ENCODE data around the gene ADCY5. TPM values are rescaled to one million over a fixed set of nuclear protein-coding genes. Genes with fewer than 3 reads are reported as not detected.

Gene ADCY5
- total and polyA plus RNA-seq, 2 donors (not counting 1 experiment from before 2014, with no cell fraction given), result not detected

DNA sequence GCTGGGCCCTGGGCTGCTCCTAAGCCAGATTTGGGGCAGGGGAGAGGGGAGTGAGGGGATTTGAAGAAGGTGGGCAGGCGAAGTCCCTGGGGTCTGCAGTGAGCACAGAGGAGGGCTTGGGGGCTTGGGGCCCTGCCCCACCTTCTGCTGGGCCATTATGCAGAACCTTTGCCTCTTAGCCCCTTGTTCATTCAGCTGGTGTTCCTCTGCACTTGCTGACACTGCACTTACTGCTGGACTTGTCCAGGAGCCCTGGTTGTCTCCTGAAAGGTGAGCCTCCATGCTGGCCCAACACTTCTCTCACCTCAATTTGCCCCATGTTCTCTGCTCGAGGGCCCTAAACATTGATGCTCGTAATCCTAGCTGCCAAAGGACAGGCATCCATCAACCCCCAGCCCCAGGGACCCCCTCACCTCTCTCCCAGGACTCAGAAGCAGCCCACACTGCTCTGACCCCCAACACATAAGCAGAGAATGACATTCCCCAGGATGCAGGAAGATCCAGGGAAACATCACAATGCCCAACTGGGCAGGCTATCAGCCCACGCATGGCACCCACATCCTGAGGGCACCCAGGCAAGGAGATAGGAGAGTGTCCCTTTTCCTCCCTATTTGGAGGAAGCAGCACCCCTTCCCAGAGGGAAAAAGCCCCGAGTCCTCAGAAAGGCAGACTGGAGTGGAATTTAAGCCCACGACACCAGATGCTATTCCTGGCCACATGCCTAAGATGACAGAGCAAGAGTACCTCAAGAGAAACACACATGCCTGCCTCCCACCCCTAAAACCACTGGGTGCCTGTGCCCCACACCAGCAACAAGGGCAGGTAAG lies 76.8 kb downstream of the ADCY5 start:
- POLR2A ChIA-PET, result no interaction called here

DNA sequence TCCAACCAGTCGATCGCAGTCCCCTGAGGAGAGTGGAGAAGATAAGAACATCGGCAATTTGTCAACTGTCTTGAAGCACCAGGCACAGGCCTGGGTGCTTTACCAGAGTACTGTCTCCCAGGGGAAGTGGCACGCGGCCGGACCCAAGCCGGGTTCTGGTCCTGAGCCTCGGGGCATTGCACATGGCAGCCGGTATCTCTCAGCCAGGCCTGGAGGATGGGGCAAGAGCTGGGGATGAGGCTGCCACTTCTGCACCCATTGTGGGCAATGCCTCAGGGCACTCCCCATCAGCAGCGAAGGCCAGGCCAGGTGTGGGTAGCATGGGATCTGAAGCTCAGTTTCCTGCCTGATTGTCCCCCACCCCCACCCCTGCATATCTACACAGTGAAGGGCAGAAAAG lies 77.5 kb downstream of the ADCY5 start:
- H3K9me3 ChIP-seq (ENCODE audit: control extremely low read depth in 1 of 3, control insufficient read depth in 2 of 3, insufficient read depth in 1 of 3, low read length in 2 of 3), result peaks cover 0 to 16% (median 0%) of the 10 kb centered on the region in 3 donors
- ChIA-PET CTCF (no interaction called here), POLR2A (no interaction called here)
- no peak overlapping the region for H3K4me3 ChIP-seq (ENCODE audit: control extremely low read depth in 1 of 5, extremely low read depth in 1 of 5, insufficient read depth in 1 of 5, low read depth in 2 of 5, low read length in 4 of 5)
- no peak overlapping the region for H3K4me3 Mint-ChIP-seq
- H3K27me3 Mint-ChIP-seq, result peaks cover 20% of the 10 kb centered on the region
- H3K27ac Mint-ChIP-seq, result no peak overlapping the region
- no peak for TF ChIP-seq EZH2 (IDR thresholded peaks at IDR 0.05; ENCODE audit: borderline replicate concordance, insufficient read depth, low read depth, low read length, poor library complexity, severe bottlenecking)
- TF ChIP-seq, protein P1, sequence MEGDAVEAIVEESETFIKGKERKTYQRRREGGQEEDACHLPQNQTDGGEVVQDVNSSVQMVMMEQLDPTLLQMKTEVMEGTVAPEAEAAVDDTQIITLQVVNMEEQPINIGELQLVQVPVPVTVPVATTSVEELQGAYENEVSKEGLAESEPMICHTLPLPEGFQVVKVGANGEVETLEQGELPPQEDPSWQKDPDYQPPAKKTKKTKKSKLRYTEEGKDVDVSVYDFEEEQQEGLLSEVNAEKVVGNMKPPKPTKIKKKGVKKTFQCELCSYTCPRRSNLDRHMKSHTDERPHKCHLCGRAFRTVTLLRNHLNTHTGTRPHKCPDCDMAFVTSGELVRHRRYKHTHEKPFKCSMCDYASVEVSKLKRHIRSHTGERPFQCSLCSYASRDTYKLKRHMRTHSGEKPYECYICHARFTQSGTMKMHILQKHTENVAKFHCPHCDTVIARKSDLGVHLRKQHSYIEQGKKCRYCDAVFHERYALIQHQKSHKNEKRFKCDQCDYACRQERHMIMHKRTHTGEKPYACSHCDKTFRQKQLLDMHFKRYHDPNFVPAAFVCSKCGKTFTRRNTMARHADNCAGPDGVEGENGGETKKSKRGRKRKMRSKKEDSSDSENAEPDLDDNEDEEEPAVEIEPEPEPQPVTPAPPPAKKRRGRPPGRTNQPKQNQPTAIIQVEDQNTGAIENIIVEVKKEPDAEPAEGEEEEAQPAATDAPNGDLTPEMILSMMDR (IDR thresholded peaks at IDR 0.05), result no peak
- H4K20me1 ChIP-seq (ENCODE audit: control insufficient read depth, insufficient read depth, low read length, poor library complexity, severe bottlenecking), result no peaks in the 10 kb centered on the region
- no peak overlapping the region for H2AFZ ChIP-seq (ENCODE audit: insufficient read depth, low read depth, low read length, poor library complexity, severe bottlenecking)
- no peaks in the 10 kb centered on the region for H3K79me2 ChIP-seq (ENCODE audit: control insufficient read depth, insufficient read depth, low read length)
- no peak overlapping the region for H3K9ac ChIP-seq (ENCODE audit: low read length)
- H3K27ac ChIP-seq (ENCODE audit: low read length in 2 of 2), result no peak overlapping the region
- H3K9me3 Mint-ChIP-seq (ENCODE audit: insufficient read depth), result no peaks in the 10 kb centered on the region
- H3K36me3 ChIP-seq (replicated peaks in 1 of 2; ENCODE audit: control extremely low read depth in 1 of 2, control insufficient read depth in 1 of 2, extremely low read depth in 1 of 2, insufficient read depth in 2 of 2, low read length in 1 of 2), result no peaks in the 10 kb centered on the region
- WGBS (ENCODE audit: insufficient coverage), result 90% methylated on average over 9 of the region's 10 CpGs
- no peaks in the 10 kb centered on the region for H3K4me1 ChIP-seq (ENCODE audit: control insufficient read depth in 2 of 2, insufficient read depth in 2 of 2, low read length in 2 of 2)
- H3K4me2 ChIP-seq (replicated peaks; ENCODE audit: low read depth, low read length, poor library complexity, severe bottlenecking), result no peak overlapping the region
- DNase-seq (no peak), ATAC-seq (ENCODE audit: low read depth) (no peak)
- peaks cover 0 to 4% (median 0%) of the 10 kb centered on the region in 4 experiments for H3K27me3 ChIP-seq (replicated peaks in 1 of 4; ENCODE audit: control extremely low read depth in 1 of 4, control insufficient read depth in 3 of 4, insufficient read depth in 4 of 4, low read length in 3 of 4)
- intact Hi-C loops (cut with micrococcal nuclease), result no loop called here
- no peaks in the 10 kb centered on the region for H3K4me1 Mint-ChIP-seq

More for the DNA sequence above, 76.8 kb downstream of the ADCY5 start:
- Histone ChIP-seq H3K79me2 (ENCODE audit: control insufficient read depth, insufficient read depth, low read length) (no peaks in the 10 kb centered on the region), H3K27ac (ENCODE audit: low read length in 2 of 2) (no peak overlapping the region), H3K36me3 (replicated peaks in 1 of 2; ENCODE audit: control extremely low read depth in 1 of 2, control insufficient read depth in 1 of 2, extremely low read depth in 1 of 2, insufficient read depth in 2 of 2, low read length in 1 of 2) (no peaks in the 10 kb centered on the region), H3K4me1 (ENCODE audit: control insufficient read depth in 2 of 2, insufficient read depth in 2 of 2, low read length in 2 of 2) (no peaks in the 10 kb centered on the region), H3K9me3 (ENCODE audit: control extremely low read depth in 1 of 3, control insufficient read depth in 2 of 3, insufficient read depth in 1 of 3, low read length in 2 of 3) (peaks cover 0 to 16% (median 0%) of the 10 kb centered on the region in 3 donors), H4K20me1 (ENCODE audit: control insufficient read depth, insufficient read depth, low read length, poor library complexity, severe bottlenecking) (no peaks in the 10 kb centered on the region), H3K9ac (ENCODE audit: low read length) (no peak overlapping the region), H3K4me3 (ENCODE audit: control extremely low read depth in 1 of 5, extremely low read depth in 1 of 5, insufficient read depth in 1 of 5, low read depth in 2 of 5, low read length in 4 of 5) (no peak overlapping the region), H3K27me3 (replicated peaks in 1 of 4; ENCODE audit: control extremely low read depth in 1 of 4, control insufficient read depth in 3 of 4, insufficient read depth in 4 of 4, low read length in 3 of 4) (peaks cover 0 to 4% (median 0%) of the 10 kb centered on the region in 4 experiments), H2AFZ (ENCODE audit: insufficient read depth, low read depth, low read length, poor library complexity, severe bottlenecking) (no peak overlapping the region), H3K4me2 (replicated peaks; ENCODE audit: low read depth, low read length, poor library complexity, severe bottlenecking) (no peak overlapping the region)
- no peaks in the 10 kb centered on the region for H3K9me3 Mint-ChIP-seq (ENCODE audit: insufficient read depth)
- CTCF ChIA-PET, result no interaction called here
- peaks cover 17% of the 10 kb centered on the region for H3K27me3 Mint-ChIP-seq
- ATAC-seq (ENCODE audit: low read depth), result no peak
- no peak overlapping the region for H3K4me3 Mint-ChIP-seq
- H3K4me1 Mint-ChIP-seq, result no peaks in the 10 kb centered on the region
- WGBS (ENCODE audit: insufficient coverage), result 75% methylated on average over 6 of the region's 6 CpGs
- TF ChIP-seq EZH2 (IDR thresholded peaks at IDR 0.05; ENCODE audit: borderline replicate concordance, insufficient read depth, low read depth, low read length, poor library complexity, severe bottlenecking), result no peak
- TF ChIP-seq, protein P1 (IDR thresholded peaks at IDR 0.05), result no peak
- no peak for DNase-seq
- H3K27ac Mint-ChIP-seq, result no peak overlapping the region
- intact Hi-C loops (cut with micrococcal nuclease), result no loop called here
